ENCODE data around the gene SKA3.

DNA sequence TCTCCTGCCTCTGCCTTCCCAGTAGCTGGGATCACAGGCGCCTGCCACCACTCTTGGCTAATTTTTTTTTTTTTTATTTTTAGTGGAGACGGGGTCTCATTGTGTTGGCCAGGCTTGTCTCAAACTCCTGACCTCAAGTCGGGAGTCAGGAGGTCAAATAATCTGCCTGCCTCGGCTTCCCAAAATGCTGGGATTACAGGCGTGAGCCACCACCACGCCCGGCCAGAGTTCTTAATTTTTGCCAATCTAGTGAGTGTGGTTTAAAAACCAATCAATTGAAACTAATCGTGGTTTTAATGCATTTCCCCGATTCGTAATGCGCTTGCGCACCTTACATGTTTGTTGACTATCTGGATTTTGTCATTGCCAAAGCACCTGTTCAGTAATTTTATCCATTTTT, 37.0 kb downstream of the SKA3 start:
- TF ChIP-seq CTCF (IDR thresholded peaks at IDR 0.05; ENCODE audit: low read length) (no peak), EZH2 (optimal IDR thresholded peaks at IDR 0.05; ENCODE audit: low read depth, low read length) (no peak), EZH2phosphoT487 (IDR thresholded peaks at IDR 0.05; ENCODE audit: low read length) (no peak)
